ENCODE data around the gene STRA6. TPM values are rescaled to one million over a fixed set of nuclear protein-coding genes. Genes with fewer than 3 reads are reported as not detected.

STRA6 gene
- total and polyA plus RNA-seq, 2 of the 8 experiments (the other 6 are each of a cell fraction or from before 2014, with no cell fraction given), result 9.3 to 14.5 TPM

GRCh38 chr15:74233373-74233772, 30.8 kb upstream of the STRA6 start:
- Histone ChIP-seq H3K27me3 (replicated peaks in 1 of 4; ENCODE audit: control insufficient read depth in 3 of 4, extremely low read depth in 1 of 4, insufficient read depth in 3 of 4, low read length in 3 of 4) (peaks cover 0 to 13% (median 7%) of the 10 kb centered on the region in 4 experiments; a peak in 3 of 7 replicates), H2AFZ (ENCODE audit: low read length) (no peak overlapping the region), H3K36me3 (ENCODE audit: control insufficient read depth in 2 of 4, insufficient read depth in 4 of 4, low read length in 3 of 4) (no peaks in the 10 kb centered on the region), H3K4me3 (ENCODE audit: extremely low read depth in 1 of 4, insufficient read depth in 2 of 4, low read depth in 3 of 4, low read length in 4 of 4) (no peak overlapping the region), H3K79me1 (ENCODE audit: low read depth, low read length) (no peaks in the 10 kb centered on the region), H3K9ac (replicated peaks in 1 of 4; ENCODE audit: extremely low read depth in 1 of 4, low read depth in 3 of 4, low read length in 3 of 4) (no peak overlapping the region; a peak in 1 of 7 replicates), H3K18ac (ENCODE audit: extremely low read depth, low read length) (no peak overlapping the region), H3K56ac (replicated peaks; ENCODE audit: insufficient read length, low read depth, low read length) (no peak overlapping the region), H2BK20ac (ENCODE audit: low read length) (0 out of 2 replicates have a peak overlapping the region, but pooled peaks have one; percentile 72), H3K4ac (replicated peaks; ENCODE audit: insufficient read length, low read depth, low read length) (no peak overlapping the region), H3K79me2 (ENCODE audit: control insufficient read depth in 1 of 2, insufficient read depth in 2 of 2, low read length in 2 of 2) (no peaks in the 10 kb centered on the region), H3K14ac (ENCODE audit: insufficient read length) (peak overlapping the region; percentile 83), H2BK5ac (ENCODE audit: low read depth, low read length) (no peak overlapping the region), H4K20me1 (replicated peaks in 1 of 2; ENCODE audit: control insufficient read depth in 1 of 2, insufficient read depth in 2 of 2, low read length in 2 of 2) (no peaks in the 10 kb centered on the region), H3K23ac (ENCODE audit: insufficient read length) (no peak overlapping the region), H2BK15ac (ENCODE audit: low read length) (peak overlapping the region; percentile 61; the same call in 1 of the 2 replicates), H4K91ac (replicated peaks; ENCODE audit: insufficient read length, low read length) (no peak overlapping the region), H3K27ac (ENCODE audit: low read depth, low read length) (no peak overlapping the region), H2BK120ac (replicated peaks; ENCODE audit: low read depth, low read length) (no peak overlapping the region), H3K4me1 (replicated peaks in 1 of 4; ENCODE audit: control insufficient read depth in 3 of 4, insufficient read depth in 4 of 4, low read length in 3 of 4) (peaks cover 0 to 16% (median 9%) of the 10 kb centered on the region in 4 experiments; a peak in 6 of 7 replicates), H4K8ac (ENCODE audit: extremely low read depth, insufficient read depth, low read length) (no peak overlapping the region), H2AK5ac (ENCODE audit: low read depth, low read length) (no peak overlapping the region), H4K5ac (ENCODE audit: insufficient read length, low read depth, low read length) (no peak overlapping the region), H3K4me2 (ENCODE audit: insufficient read depth in 1 of 2, low read depth in 2 of 2, low read length in 2 of 2) (no peak overlapping the region), H2BK12ac (ENCODE audit: low read depth, low read length) (no peak overlapping the region), H3K9me3 (ENCODE audit: insufficient read depth in 2 of 2, low read depth in 1 of 2, low read length in 1 of 2) (no peaks in the 10 kb centered on the region), H3K23me2 (ENCODE audit: low read depth, low read length) (0 out of 2 replicates have a peak, but pooled peaks cover 2% of the 10 kb centered on the region)
- CTCF ChIA-PET (ENCODE audit: partially characterized antibody), result interaction anchor here (0.6 to 3.8 kb wide), 14 partner anchors 10 to 149 kb away, joined by 3 to 24 read pairs (median 5); no protein-coding TSS in a partner anchor
- 86% methylated on average over 6 of the region's 6 CpGs; no CpG with 5 or more reads in 1 of the 2 experiments for WGBS, 2 experiments (ENCODE audit: extremely low coverage in 1 of 2, insufficient coverage in 1 of 2, insufficient read length in 1 of 2, insufficient replicate concordance in 2 of 2, low coverage in 1 of 2, low lambda C conversion rate in 2 of 2, missing lambda C conversion rate in 1 of 2)
- POLR2A ChIA-PET (ENCODE audit: partially characterized antibody), result no interaction called here
- FAIRE-seq (no peak), DNase-seq (ENCODE audit: low read depth in 1 of 2, low spot score in 2 of 2) (no peak)
- no peak for TF ChIP-seq CHD1 (IDR thresholded peaks at IDR 0.05; ENCODE audit: low read depth, low read length)
- TF ChIP-seq YY1 (IDR thresholded peaks at IDR 0.05; ENCODE audit: low read depth, low read length), result no peak
- no peak for TF ChIP-seq RFX5 (IDR thresholded peaks at IDR 0.05; ENCODE audit: borderline replicate concordance, low read depth, low read length)
- TF ChIP-seq BCL11A (IDR thresholded peaks at IDR 0.05; ENCODE audit: low read depth in 2 of 2, low read length in 2 of 2), result no peak
- no peak for TF ChIP-seq SIN3A (conservative IDR thresholded peaks at IDR 0.05 in 1 of 2, IDR thresholded peaks at IDR 0.05 in 1 of 2; ENCODE audit: low read depth in 1 of 2, low read length in 2 of 2)
- no peak for TF ChIP-seq JUN (IDR thresholded peaks at IDR 0.05; ENCODE audit: low read depth, low read length)
- no peak for TF ChIP-seq EP300 (IDR thresholded peaks at IDR 0.05; ENCODE audit: borderline replicate concordance in 1 of 2, low read depth in 2 of 2, low read length in 2 of 2)
- no peak for TF ChIP-seq GTF2F1 (IDR thresholded peaks at IDR 0.05; ENCODE audit: borderline replicate concordance, low read depth, low read length)
- no peak for TF ChIP-seq TAF7 (optimal IDR thresholded peaks at IDR 0.05; ENCODE audit: borderline replicate concordance, low read depth, low read length)
- no peak for TF ChIP-seq POU5F1 (IDR thresholded peaks at IDR 0.05; ENCODE audit: low read depth, low read length)

All from H1 (cell line).